NCI-H82 treated with DMSO at 0.1 percent for 48 hours (cell line): ENCODE measurements around the gene CNDP1.

ENCODE experiments used
- DNase-seq: peaks from one replicate; lab custom pipeline; 2025; ENCODE audit not compliant: unreplicated experiment; lab: John Stamatoyannopoulos, UW

CNDP1 gene

DNA sequence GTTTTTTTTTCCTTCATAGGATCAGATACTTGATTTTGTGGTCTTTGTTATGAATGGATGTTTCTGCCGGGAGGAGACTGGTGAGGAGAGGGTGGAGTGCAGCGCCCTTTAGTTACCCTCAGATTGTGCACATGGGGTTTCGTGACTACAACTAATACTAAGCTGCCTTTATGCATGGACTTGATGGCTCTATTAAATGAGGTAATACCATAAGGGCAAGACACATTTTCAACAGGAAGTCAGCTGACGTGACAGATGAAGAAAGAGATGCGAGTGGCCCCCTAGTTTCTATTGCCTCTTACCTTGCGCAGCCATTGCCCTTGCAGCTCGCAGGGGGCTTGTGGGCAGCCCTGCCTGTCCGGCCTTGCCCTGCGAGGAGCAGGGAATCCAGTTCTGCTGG, 87.8 kb downstream of the CNDP1 start:
- DNase-seq = no peak

DNA sequence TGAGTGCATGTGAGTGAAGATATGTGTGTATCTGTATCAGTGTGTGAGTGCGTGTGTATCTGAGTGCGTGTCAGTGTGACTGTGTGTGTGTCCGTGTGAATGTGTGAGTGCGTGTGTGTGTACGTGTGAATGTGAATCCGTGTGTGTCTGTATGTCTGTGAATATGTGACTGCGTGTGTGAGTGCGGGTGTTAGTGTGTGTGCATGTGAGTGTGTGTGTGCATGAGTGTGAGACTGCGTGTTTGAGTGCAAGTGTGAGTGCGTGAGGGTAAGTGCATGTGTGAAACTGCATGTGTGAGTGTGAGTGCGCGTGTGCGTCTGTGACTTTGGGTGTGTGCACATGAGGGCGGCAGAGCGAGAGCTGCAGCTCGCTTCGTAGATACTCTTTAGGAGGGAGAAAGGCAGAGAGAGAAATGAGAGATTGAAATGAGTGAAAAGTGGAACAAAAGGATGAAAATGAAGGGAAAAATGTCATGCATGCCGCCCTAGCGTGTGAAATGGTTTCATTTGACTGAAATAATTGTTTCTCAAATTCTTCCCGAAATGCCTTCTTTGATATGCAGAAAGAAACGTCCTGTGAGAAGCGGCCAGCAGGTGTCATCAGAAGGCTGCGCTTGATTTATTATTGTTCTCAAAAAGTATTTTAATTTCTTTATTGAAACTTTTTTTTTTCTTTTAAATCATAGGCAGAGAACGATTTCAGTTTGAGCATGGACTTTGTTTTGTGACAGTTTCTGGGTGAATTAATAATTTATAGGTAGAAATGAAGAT, 88.9 kb downstream of the CNDP1 start:
- no peak for DNase-seq

DNA sequence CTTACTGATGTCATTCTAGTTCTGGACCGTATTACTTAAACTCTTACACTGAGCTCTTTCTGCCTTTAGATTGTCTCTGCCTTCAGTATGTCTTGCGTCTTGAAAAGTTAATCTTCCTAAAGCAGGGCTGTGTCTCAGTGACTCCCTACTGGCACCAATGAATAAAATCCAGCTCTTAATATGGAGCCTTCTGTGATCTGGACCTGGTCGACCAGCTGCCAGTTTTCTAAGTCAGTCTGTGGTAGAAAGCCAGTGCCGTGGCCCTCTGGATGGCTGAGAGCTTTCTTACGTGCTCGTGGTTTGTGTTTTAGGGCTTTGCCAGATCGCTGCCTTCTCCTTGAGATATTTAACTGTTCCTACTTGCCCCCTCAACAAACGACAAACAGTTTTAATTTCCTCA, 90.2 kb downstream of the CNDP1 start:
- no peak for DNase-seq

DNA sequence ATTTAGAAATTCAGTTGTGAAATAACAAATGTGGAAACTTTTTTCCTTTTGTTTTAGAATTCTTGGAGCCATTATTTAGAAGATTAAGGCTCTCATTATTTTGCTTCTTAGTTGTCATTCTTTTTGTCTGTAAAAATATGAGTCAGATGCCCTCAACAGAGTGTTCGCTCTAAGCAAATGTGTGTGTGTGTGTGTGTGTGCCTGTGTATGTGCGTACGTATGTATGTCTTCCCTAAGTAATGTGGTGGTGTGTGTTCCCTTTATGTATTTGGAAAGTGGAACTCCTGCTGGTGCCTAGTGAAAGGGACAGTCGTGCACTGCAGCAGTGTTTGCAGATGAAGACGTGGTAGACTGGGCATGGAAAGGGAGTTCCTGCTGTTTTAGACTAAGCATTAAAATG, 90.9 kb downstream of the CNDP1 start:
- DNase-seq = no peak

DNA sequence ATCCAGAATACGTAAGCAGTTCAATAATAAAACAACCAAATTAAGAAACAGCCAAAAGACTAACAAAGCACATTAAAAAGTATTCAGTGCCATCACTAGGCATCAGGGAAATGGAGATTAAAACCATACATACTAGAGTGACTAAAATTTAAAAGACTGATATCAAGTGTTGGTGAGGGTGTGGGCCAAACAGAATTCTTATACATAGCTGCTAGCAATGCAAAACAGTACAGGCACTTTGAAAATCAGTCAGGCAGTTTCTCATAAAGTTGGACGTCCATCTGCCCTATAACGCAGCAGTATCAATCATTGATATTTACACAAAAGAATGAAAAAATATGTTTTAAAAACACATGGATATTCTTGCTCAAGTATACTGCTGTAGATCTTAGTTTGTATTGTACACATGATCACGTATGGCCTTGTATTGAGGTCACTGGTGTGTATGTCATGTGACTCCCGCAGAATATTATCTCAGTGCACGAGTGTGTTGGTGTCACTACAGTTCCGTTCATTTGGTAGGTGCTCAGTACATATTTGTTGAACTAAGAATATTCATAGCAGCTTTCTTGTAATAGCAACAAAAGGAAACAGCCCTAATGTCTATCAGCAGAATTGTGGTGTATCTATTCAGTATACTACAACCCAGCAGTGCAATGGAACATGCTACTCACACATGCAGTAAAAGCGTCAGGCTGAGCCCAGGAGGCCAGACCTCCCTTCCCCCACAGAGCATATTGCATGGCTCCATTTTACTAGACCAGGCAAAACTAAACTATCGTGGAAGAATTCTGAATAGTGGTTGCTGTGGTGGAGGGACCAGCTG, 92.0 kb downstream of the CNDP1 start:
- DNase-seq = no peak

DNA sequence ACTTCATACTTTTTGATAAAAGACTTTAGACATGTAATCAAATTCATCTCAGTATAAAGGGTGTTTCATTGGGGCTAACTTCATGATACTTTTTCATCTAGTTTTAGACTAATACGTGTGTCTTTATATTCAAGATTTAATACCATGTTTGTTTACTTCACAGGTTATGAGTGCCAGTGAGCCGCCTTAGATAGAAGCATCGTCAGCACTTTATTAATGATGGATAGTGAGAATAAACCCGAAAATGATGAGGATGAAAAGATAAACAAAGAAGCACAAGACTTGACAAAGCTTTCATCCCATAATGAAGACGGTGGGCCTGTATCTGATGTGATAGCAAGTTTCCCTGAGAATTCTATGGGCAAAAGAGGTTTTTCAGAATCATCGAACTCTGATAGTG, 96.5 kb downstream of the CNDP1 start:
- no peak for DNase-seq

DNA sequence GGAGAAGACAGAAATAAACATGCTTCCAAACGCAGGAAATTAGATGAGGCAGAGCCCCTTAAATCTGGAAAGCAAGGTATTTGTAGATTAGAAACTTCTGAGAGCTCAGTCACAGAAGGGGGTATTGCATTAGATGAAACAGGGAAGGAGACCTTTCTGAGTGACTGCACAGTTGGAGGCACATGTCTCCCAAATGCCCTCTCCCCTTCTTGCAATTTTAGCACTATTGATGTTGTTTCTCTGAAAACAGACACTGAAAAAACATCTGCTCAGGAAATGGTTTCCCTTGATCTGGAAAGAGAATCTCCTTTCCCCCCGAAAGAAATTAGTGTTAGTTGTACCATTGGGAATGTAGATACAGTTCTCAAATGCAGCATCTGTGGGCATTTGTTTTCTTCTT, 96.9 kb downstream of the CNDP1 start:
- no peak for DNase-seq

DNA sequence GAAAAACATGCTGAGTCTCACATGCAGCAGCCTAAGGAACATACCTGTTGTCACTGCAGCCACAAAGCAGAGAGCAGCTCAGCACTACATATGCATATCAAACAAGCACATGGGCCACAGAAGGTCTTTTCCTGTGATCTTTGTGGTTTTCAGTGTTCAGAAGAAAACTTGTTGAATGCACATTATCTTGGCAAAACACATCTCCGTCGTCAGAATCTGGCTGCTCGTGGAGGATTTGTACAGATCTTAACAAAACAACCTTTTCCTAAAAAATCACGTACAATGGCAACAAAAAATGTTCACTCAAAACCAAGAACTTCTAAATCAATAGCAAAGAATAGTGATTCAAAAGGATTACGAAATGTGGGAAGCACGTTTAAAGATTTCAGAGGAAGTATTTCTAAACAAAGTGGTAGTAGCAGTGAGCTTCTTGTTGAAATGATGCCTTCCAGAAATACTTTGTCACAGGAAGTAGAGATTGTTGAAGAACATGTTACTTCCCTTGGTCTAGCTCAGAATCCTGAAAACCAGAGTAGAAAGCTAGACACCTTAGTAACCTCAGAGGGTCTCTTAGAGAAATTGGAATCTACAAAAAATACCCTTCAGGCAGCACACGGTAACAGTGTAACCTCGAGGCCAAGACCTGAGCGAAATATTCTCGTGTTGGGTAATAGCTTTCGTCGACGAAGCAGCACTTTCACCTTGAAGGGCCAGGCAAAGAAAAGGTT, 97.5 kb downstream of the CNDP1 start:
- no peak for DNase-seq

DNA sequence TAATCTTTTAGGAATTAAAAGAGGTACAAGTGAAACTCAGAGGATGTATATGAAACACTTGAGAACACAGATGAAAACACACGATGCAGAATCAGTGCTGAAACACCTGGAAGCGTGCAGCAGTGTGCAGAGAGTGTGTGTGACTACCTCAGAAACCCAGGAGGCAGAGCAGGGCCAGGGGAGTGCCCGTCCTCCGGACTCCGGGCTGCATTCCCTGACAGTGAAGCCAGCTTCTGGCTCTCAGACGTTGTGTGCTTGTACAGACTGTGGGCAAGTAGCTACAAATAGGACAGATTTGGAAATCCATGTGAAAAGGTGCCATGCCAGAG, 98.0 kb downstream of the CNDP1 start:
- DNase-seq = no peak

DNA sequence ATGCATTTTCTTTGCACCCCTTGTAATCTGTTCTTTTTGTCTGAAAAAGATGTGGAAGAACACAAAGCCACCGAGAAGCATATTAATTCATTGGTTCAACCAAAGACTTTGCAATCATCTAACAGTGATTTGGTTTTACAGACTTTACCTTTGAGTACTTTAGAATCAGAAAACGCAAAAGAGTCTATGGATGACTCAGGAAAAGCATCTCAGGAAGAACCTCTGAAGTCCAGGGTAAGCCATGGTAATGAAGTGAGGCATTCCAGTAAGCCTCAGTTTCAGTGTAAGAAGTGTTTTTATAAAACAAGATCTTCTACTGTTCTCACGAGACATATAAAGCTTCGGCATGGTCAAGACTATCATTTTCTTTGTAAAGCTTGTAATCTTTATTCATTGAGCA, 98.6 kb downstream of the CNDP1 start:
- DNase-seq = no peak

DNA sequence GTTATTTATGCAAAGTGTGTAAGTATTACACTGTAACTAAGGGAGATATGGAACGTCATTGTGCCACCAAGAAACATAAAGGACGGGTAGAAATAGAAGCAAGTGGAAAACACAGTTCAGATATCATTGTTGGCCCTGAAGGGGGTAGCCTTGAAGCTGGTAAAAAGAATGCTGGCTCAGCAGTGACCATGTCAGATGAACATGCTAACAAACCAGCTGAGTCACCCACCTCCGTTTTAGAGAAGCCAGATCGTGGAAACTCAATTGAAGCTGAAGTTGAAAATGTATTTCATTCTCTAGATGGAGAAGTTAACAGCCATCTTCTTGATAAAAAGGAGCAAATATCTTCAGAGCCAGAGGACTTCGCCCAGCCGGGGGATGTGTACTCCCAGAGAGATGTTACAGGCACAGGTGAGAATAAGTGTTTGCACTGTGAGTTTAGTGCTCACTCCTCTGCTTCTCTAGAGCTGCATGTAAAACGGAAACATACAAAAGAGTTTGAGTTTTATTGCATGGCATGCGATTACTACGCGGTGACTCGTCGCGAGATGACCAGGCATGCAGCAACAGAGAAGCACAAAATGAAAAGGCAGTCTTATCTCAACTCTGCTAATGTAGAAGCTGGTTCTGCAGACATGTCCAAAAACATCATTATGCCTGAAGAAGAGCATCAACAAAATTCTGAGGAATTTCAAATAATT, 99.5 kb downstream of the CNDP1 start:
- DNase-seq = no peak

DNA sequence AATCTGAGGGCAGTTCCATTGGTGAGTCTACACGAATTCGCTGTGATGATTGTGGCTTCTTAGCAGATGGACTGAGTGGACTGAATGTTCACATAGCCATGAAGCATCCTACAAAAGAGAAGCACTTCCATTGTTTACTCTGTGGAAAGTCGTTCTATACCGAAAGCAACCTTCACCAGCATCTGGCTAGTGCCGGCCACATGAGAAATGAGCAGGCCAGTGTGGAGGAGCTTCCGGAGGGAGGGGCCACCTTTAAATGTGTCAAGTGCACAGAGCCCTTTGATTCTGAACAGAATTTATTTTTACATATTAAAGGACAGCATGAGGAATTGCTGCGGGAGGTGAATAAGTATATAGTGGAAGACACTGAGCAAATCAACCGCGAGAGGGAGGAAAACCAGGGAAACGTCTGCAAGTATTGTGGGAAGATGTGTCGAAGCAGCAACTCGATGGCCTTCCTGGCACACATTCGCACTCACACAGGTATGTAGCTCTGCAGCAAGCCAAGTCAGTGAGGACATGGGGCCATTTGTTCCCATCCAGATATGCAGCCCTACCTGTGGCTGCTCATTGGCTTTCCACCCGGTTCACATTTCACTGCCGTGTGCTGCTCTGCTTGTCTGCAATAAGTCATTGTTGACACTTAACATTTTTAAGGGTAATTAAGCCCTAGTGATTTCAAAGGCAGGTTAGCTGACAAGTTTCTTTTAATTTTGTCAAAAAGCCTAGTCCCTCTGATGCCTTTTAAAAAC, 101.1 kb downstream of the CNDP1 start:
- DNase-seq = no peak
